GM15510 (cell line): Measurements from ENCODE around the gene ZDHHC14.

Experiments used
- POLR2A ChIP-seq: IDR thresholded peaks from 3 replicates; pipeline ENCODE4 v1.6.1; 2011; ENCODE audit warnings: borderline replicate concordance; ENCODE audit not compliant: insufficient read length; ENCODE audit errors: extremely low read depth

The ZDHHC14 gene

DNA sequence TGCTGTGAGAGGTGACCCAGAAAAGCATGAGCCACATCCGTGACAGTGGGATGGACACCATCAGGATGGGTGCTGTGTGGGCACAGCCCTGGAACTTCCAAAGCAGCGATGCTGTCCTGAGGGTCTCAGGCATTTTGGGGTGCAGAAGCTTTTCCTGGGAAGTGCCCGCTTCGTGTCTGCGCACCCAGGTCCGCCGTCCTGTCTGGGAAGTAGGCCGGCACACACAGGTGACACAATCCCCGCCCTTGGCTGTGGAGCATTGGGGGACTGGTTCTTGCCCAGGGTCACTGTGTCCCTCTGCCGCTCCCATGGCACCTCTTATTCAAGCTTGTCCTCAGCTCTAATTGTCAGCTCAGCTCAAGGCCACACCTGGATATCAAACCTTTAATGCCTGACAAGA, 112.6 kb downstream of the ZDHHC14 start:
- no peak for TF ChIP-seq POLR2A

DNA sequence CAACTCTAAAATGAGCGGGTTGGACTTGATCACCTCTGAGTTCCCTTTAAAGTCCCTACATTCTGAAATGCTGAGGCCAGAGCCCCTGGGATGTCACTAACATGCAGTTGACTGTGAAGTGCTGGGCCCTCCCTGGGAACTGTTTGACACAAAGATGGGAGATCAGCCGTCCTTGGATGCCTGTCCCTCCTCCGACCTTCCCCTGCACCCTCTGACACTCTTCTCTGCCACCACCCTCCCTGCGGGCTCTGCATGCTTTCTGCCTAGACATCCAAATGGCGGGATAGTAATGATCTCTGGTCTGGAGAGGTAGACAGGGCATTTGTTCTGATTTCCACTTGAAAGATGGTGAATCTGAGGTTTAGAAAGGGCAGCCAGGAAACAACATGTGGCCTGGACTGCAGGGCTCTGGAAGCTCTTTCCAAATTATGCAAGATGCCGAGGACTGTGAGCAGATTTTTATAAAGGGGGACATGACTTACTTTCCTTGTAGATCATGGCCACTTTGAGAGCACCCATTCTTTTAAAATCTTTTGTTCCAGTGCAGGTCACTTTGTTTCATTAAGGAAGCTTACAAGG, 113.2 kb downstream of the ZDHHC14 start:
- no peak for TF ChIP-seq POLR2A

DNA sequence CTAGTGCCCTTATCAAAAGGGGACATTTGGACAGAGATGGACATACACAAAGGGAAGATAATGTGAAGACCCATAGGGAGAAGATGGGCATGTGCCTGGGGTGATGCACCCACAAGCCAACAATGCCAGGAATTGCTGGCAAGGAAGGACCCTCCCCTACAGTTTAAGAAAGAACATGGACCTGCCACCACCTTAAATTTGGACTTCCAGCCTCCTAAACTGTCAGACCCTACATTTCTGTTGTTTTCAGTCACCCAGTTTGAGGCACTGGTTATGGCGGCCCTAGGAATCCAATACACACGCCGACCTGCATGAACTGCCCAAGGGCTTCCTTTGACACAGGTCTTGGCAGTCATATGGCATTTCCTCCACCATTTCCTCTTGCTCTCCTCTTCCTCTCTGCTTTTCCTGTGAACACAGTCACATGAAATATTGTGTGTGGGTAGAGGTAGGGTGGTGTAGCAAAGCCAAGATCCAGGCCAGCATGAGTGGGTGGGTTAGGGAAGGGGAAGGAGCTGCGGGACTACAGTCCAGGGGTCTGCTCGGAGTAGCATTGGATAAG, 115.6 kb downstream of the ZDHHC14 start:
- no peak for TF ChIP-seq POLR2A

DNA sequence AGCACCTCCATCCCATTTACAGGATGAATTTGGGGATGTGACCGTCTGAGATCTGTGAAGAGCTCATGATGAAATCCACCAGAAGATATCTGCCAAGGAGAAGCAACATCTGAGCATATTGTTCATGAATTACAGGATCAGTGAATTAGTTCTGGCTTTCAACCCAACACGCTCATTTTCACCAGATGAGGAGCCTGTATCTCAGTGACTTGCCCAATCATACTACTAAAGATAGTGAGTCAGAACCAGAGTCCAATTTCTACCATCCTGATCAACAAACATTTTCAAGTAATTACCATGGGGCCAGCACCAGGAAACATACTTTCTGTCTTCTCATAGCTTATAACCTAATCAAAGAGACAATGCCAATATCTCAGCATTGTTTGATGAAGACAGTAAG, 116.6 kb downstream of the ZDHHC14 start:
- TF ChIP-seq POLR2A: no peak

DNA sequence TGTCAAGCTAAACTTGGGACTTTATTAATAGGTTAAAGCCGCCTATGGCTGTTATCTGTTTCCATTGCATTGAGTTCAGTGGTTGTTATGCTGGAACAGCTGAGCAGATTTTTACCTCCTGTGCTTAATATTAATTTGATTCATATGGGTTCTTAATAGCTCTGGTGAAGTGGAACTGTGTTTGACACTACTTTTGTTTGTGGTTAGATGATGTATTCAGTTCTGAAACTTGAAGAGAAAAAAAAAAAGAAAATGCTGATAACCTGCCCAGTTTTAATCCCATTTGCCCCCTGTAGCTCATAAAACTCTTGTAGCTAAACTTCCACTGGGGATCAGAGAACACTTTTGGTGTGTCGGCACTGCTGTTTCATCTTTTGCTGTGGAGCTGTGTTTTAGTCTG, 117.8 kb downstream of the ZDHHC14 start:
- no peak for TF ChIP-seq POLR2A

DNA sequence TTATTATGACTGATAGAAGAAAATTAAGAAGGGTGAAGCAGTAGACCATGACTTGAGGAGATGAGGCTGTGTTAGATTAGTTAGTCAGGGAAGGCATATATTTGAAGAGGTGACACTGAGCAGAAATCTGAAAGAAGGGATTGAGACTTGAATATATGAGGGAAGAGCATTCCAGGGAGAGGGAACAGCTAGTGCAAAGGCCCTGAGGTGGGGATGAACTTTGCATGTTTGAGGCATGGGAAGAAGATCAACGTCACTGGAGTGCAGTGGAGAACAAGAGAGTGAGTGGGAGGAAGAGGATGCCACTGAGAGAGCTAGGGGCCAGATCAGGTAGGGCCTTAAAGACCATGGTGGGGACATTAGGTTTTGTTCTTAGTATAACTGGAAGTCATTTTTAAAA, 119.0 kb downstream of the ZDHHC14 start:
- no peak for TF ChIP-seq POLR2A

DNA sequence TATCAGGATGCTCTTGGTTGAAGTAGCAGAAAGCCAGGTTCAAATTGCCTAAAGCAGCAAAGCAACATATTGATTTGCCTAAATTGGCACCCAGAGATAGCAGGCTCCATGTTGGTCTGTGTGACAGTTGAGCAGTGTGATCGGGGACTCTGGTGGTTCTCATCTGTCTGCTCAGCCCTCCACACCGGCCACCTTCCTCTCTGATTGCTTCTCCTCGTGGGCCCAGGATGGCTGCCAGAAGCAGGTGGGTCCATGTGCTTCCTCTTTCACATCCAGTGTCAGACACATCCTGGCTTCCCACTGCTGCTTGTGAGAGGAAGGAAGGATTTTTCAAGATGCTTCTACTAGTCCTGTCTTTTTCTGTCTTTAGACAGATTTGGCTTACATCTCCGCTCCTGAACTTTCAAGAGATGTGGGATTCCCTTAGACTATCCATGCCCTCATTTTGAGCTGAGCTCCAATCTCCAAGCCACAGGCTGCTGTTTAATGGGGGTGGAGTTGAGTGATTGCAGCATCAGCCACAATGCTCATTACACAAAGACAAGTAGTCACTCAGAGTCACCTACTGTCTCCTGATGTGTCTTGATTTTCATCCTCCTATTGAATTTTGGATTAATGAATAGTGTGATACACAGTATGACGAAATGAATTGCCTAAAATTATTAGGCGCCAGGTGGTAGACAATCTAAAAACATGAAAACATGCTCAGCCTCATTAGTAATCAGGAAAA, 122.2 kb downstream of the ZDHHC14 start:
- TF ChIP-seq POLR2A: no peak

DNA sequence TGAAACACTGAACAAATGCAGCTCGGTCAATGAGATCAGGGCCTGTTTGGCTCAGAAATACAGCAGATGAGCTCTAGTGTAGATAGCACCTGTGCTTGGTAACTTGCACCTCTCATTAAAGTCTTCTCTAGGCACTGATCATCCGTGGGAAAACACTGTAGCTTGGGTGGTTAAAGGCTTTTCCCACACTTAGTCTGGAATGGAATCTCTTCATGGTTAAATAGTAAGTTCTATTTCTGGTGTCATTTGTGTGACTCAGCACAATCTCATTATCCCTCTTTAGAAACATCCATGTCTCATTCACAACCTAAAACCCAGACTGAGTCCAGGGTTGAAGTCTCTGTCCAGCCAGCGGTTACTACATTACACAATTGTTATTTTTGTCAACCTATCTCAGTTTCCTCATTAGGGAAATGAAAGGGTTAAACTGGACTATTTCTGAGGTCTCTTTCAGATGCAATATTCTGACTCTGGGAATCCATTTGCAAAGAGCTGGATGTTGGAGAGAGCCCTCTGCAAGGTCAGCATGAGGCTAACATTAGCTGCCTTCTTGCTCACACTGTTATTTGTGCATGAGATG, 125.0 kb downstream of the ZDHHC14 start:
- TF ChIP-seq POLR2A: no peak

DNA sequence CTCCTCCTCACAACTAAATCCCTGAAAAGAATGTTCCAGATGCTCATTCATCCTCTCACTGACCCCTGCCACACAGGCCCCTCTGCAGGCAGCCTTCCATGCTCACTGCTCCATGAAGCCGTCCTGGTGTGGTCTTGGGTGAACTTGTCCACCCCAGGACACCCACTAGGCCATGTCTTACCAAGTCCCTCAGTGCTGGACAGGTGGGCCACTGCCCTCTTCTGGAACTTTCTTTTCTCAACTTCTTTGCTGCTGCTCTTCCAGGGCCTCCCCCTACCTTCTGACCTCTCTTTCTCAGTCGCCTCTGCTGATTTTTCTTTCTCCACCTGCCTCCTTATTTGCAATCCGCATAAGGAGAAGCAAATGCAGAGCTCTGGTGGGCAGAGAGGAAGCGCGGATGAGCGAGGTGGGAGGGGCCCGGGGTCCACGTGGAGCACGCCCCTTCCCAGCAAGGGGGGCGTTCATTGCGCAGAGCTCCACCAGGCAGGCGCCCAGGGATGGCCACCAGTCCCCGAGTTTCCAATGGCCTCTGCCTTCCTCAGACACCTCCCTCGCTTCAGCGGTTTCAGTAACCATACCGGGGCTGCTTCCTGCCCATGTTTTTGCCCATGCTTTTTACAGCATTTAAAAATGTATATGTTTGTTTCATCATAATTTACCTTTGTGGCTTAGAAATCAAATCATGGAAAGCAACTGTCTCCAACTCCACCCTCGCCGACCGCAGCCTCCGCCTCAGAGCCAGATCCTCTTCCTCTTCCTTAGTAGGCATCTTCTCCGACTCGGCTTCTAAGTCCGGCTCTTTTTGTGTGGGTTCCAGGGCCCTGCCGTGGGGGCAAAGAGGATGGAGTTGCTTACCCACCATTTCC, 129.6 kb downstream of the ZDHHC14 start:
- TF ChIP-seq POLR2A: no peak

DNA sequence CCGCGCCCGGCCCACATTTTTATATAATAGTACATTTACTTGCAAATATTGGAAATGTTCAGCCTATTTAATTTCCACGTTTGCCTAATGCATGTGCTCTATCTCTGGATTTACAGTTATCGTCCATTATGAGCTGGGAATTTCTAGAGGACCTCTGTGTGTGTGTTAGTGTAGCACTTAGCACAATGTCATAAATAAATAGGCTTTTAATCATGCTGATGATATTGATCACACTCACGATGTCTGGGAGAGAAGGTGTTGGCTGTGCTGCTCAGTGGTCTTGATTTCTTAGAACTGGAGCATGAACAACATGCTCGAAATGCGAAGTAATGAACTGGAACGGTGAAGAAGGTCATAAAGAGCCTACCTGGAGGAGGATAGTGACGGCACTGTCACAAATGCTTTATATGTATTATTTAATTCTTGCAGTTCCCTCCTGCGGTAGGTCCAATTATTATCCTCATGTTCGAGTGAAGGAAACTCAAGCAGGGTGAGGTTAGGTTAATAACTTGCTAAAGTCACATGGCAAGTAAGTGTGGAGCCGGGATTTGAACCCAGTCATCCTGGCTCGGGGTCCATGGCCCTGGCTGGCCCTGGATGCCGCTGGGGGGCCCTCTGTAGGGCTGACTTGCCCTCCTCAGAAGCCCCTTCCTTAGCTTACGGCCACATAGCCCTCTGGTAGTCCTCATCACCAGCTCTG, 130.8 kb downstream of the ZDHHC14 start:
- no peak for TF ChIP-seq POLR2A

DNA sequence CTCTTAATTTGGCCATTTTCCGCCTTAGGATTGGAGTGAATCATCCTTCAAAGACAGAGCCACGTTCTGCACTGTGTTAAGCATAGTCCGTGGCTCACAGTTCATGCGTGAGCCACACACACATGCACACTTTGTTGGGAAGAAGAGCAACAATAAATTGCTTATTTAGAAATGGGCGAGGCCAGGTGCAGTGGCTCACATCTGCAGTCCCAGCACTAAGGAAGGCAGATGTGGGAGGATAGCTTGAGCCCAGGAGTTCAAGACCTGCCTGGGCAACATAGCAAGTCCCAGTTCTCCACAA, 131.3 kb downstream of the ZDHHC14 start:
- no peak for TF ChIP-seq POLR2A

DNA sequence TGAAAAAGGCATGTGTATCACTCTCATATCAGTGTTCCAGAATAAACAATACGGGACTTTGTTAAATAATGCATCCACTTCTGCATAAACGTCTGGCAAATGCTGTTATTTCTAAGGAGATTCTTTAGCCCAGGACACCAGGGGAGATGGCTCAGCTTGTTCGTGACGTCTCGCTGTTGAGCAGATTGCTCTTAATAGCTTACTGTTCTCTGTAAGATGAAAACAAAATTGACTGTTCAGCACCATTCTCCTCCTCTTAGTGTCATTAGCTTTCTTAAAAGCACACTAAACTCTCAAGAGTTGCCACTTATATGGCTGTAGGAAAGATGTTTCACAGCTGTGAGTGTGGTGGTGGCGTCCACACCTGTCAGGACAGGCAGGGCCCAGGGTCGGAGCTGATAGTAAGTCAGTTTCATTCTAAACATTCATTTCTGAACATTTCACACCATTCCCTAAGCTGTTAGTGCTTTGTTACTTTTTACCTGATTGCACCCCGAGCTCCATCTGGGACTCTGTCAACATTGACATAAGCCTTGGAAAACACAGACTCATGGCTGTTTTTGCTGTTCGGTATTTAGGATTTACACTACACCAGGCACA, 132.1 kb downstream of the ZDHHC14 start:
- no peak for TF ChIP-seq POLR2A

DNA sequence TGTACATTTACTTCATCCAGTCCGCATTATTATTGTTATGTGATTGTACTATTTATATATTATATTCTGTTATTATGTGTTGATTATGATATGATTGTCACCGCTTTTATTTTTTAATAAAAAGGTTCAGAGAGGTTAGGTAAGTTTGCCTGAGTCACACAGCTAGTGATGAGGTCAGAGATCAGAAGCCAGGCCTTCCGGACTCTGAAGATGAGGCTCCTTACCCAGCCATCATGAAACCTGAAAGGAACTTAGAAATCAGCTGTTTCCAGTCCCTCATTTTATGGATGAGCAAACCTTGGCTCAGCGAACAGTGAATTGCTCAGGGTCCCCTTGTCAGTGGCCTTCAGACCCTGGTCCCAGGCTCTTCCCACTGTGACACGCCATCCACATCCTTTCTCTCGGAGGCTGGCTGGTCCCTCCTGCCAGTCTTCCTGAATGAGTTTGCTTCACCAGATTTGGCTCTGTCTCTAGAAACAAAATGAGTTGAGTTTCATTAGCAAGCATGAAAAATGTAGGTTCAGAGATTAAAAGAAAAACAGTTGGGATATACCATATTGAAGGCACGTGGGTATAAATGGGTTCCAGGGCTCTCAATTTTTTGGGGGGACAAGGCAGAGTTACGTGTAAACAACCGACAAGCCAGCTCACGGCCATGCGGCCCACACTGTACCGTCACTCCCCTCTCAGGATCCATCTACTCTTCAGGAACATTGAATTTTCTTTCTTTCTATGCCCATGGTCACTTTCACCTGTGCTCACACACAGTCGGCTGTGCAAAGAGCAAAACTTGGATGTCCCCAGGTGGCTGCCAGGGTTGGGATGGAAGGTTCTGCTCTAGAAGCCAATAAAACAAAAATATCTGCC, 132.9 kb downstream of the ZDHHC14 start:
- TF ChIP-seq POLR2A: no peak
